Activated naive CD4-positive, alpha-beta T cell treated with anti-CD3 and anti-CD28 coated beads, Interleukin-2, amount 50 U/mL, for 72 hours (primary cell): Measurements from ENCODE around the gene ENO4. TPM values are rescaled to one million over a fixed set of nuclear protein-coding genes. Genes with fewer than 3 reads are reported as not detected.

Experiments used
- ATAC-seq, 2 donors: fragments of 150-1000 bp; cut with Tn5 transposase; 2 replicates each; pipeline ENCODE4 v1.10.0; 2021; ENCODE audit warnings: mild to moderate bottlenecking in 2 of 2, moderate library complexity in 2 of 2
- DNase-seq, 2 donors: peaks; one replicate each; pipeline ENCODE4 v3.0.0; 2021 to 2022; ENCODE audit warnings: low spot score in 2 of 2
- H3K27ac Mint-ChIP-seq, 2 donors: one replicate each; pipeline ENCODE4 v1.8.0; 2022; ENCODE audit warnings: mild to moderate bottlenecking in 2 of 2, mixed read lengths in 2 of 2
- H3K36me3 Mint-ChIP-seq, 2 donors: one replicate each; pipeline ENCODE4 v1.8.0; 2022; ENCODE audit warnings: mixed read lengths in 2 of 2
- H3K9me3 Mint-ChIP-seq, 2 donors: one replicate each; pipeline ENCODE4 v1.8.0; 2022; ENCODE audit warnings: mixed read lengths in 2 of 2
- total RNA-seq, 2 donors: library from RNA; stranded (reverse); gene quantifications; one replicate each; pipeline ENCODE4 v1.2.3, GENCODE V29; 2022

ENO4 gene
- total RNA-seq, 2 donors from 2014 or later, result not detected

DNA sequence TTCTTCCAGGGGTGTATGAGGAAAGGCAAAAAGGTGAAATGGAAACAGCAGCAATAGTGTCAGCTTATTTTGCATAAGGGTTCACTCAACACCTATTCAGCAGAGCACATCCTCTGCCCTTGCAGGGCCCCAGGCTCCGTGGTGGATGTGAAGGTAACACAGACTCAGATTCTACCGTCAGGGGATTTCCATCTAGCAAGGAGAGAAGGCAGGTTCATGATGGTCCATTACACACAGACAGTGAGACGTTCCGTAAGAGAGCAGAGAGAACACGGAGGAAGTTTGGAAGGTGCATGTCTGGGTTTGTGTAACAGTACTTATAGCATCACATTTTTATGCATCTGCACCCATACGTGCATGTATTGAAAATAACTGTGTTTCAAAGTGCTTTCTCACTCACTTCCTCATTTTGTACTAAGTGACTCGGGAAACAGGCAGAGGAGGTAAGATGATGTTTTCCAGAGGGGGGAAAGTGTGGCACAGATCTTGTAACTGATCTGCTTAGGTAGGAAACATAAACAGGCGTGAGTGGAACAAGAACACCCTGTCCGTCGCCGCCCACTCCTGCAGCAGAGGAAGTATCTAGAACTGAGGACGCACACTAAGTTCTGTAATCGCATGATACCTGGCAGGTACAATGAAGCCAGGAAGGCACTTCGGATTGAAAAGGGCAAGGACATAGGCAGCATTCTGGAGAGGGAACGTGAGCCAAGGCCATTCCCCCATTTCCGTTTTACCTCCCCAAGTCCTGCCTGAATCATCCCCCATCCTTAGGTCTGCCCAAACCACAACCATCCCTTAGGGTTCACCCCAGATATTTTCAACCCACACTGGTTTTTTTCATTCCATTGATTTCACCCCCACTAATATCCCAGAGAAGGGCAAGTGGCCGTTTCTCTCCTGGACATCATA is 1.0 kb upstream of the ENO4 start:
- no peaks in the 10 kb centered on the region for H3K9me3 Mint-ChIP-seq
- H3K27ac Mint-ChIP-seq, result no peak overlapping the region
- ATAC-seq (peak in 1 of 2 donors; percentile 88), DNase-seq (peak in 1 of 2 donors; percentile 23)
- peaks cover 0 to 19% of the 10 kb centered on the region in 2 donors for H3K36me3 Mint-ChIP-seq

DNA sequence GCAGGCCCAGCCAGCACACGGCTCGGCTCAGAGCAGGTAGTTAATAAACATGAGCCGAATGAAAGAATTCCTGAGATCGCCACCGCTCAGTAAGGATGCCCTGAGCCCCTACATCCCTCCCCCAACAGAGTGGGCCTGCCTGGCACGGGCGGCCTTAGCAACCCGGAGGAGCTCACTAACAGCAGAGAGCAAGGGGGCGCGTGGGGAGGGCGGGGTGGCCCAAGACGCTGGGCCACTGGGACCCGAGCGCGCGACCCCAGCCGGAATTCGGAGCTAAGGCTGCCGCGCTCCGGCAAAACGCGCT is 403 bp upstream of the ENO4 start:
- DNase-seq (no peak), ATAC-seq (no peak)
- H3K36me3 Mint-ChIP-seq, result peaks cover 0 to 19% of the 10 kb centered on the region in 2 donors
- H3K27ac Mint-ChIP-seq, result no peak overlapping the region
- no peaks in the 10 kb centered on the region for H3K9me3 Mint-ChIP-seq

DNA sequence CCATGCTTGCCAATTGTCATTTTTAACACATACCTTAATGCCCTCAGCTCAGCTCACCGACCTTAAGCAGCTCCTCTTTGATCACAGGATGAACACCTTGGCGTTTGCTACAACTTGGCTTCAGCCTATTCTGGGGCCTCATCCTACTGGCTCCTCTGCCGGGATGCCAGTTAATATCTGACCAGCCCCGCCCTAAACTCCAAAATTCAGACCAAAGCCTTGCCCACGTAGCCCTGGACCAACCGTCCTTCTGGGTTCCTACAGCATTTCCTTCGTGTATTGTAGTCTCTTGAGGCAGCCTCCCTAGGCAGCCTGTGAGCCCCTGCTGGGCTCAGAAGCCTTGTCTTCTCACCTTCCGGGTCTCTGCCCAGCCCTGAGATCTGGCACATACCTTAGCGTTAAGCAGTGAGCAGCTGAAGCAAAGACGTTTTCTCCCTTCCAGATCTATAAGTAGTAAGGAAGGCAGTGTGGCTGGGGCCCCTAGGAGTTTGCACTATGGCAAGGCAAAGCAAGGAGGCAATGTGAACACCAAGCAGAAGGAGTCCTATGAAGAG is 836 bp downstream of the ENO4 start:
- ATAC-seq, result no peak
- no peaks in the 10 kb centered on the region for H3K9me3 Mint-ChIP-seq
- no peak overlapping the region for H3K27ac Mint-ChIP-seq

DNA sequence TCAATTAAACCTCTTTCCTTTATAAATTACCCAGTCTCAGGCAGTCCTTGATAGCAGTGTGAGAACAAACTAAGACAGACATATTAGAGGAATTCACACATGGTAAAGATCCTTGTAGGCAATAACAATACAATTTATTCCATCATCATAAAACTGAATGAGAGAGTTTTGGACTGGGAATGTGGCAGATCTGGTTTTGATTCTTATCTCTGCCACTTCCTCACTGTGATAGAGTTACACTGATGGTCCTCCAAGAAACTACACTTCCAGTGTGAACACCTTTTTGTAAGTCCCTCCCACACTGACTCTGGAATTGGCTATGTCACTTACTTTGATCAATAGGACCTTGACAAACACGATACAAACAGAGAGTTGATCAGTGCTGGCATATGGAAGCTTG is 2.9 kb downstream of the ENO4 start:
- no peak for ATAC-seq
- Mint-ChIP-seq H3K9me3 (peaks cover 0 to 2% of the 10 kb centered on the region in 2 donors), H3K36me3 (peaks cover 0 to 14% of the 10 kb centered on the region in 2 donors), H3K27ac (no peak overlapping the region)
- no peak for DNase-seq

More for the DNA sequence above, 836 bp downstream of the ENO4 start:
- DNase-seq, result no peak
- peaks cover 0 to 19% of the 10 kb centered on the region in 2 donors for H3K36me3 Mint-ChIP-seq

DNA sequence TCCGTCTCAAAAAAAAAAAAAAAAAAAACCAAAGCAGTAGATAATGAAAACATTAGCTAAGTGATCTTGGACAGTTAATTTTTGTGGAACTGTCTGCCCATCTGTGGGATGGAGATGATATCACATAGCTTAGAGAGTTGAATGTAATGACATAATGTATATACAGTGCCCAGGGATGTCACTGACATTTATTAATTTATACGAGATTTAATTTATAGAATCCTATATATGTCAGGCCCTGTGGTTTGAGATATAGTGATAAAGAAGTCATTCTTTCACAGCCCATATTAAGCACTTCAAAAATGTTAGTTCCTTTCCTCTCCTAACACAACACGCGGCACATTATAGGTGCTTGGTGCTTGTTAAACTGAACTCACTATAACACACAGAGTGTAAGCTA is 4.0 kb downstream of the ENO4 start:
- H3K36me3 Mint-ChIP-seq, result peaks cover 0 to 5% of the 10 kb centered on the region in 2 donors
- no peak for DNase-seq

DNA sequence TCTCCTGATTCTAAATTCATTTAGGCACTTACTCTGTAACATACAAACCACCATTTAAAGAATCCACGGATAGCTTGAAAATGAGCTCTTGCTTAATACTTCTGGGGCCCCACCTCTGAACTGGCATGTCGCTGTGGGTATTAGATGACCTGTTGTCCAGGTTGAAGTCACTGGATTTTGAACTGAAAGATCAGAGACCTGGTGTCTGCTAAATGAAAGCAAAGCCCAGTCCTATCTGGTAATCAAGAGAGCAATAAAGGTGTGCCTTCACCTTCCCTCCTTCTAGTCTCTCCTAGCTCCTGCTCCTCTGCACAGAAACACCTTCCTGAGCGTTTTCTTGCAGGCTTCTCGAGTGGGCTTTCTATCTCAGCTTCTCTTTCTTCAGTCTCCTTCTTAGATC is 4.4 kb downstream of the ENO4 start:
- peaks cover 0 to 5% of the 10 kb centered on the region in 2 donors for H3K36me3 Mint-ChIP-seq
- no peak overlapping the region for H3K27ac Mint-ChIP-seq
- H3K9me3 Mint-ChIP-seq, result peaks cover 0 to 4% of the 10 kb centered on the region in 2 donors
- DNase-seq, result no peak
- ATAC-seq, result no peak

More for the DNA sequence above, 4.0 kb downstream of the ENO4 start:
- ATAC-seq, result no peak
- peaks cover 0 to 4% of the 10 kb centered on the region in 2 donors for H3K9me3 Mint-ChIP-seq
- no peak overlapping the region for H3K27ac Mint-ChIP-seq

DNA sequence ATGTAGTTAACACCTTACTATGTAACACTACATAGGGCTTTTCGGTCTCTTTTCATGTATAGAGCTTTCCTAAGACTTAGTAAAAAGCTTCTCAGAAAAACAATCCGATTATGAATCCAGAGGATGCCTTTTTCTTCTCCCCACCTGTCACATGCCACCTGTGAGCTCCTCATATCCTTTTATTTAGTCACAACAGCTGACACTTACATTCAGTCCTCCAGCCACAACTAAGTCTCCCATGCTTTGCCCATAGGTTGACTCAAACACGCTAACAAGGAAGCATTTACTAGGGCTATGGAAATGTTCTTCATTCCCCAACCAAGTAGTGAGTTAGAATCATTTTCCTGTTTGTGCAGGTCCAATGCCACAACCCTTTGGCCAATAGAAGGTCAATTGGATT is 7.9 kb downstream of the ENO4 start:
- Mint-ChIP-seq H3K9me3 (peaks cover 8 to 10% of the 10 kb centered on the region in 2 donors), H3K27ac (no peak overlapping the region), H3K36me3 (peaks cover 0 to 4% of the 10 kb centered on the region in 2 donors)
- ATAC-seq (no peak), DNase-seq (no peak)

DNA sequence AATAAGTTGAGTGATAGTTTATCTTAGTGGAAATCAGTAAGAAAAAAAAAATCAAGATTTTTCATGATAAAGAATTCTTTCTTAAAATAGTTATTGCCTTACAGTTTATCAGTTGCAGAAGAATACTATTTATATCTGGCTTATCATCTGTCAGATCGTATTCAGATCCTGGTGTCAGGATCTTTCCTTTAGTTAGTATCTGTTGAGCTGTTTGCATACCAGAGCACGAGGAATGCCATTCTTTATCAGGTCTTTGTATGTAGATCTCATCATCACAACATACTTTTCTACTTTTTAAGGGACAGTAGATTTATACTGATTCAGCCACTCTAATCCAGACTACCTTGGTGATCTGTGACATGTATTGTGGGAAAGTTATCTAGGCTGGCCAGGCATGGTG is 12.5 kb downstream of the ENO4 start:
- no peak for ATAC-seq
- Mint-ChIP-seq H3K36me3 (peaks cover 0 to 4% of the 10 kb centered on the region in 2 donors), H3K9me3 (peaks cover 8 to 10% of the 10 kb centered on the region in 2 donors), H3K27ac (no peak overlapping the region)
- DNase-seq, result no peak

DNA sequence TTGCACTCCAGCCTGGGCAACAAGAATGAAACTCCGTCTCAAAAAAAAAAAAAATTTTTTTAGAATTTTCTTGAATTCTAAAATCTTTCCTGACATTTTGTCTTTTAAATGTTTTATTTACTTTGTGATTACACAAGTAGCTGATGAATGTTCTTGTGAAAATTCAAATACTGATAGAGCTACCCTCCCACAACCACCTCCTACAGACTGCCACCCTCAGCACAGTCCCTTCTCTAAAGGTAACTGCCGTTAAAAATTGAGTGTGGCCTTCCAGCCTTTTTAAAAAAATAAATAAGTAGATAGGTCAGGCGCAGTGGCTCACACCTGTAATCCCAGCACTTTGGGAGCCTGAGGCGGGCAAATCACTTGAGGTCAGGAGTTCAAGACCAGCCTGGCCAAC is 15.1 kb downstream of the ENO4 start:
- no peak for DNase-seq
- Mint-ChIP-seq H3K36me3 (peaks cover 0 to 4% of the 10 kb centered on the region in 2 donors), H3K27ac (no peak overlapping the region), H3K9me3 (peaks cover 6 to 8% of the 10 kb centered on the region in 2 donors)
- ATAC-seq, result no peak

DNA sequence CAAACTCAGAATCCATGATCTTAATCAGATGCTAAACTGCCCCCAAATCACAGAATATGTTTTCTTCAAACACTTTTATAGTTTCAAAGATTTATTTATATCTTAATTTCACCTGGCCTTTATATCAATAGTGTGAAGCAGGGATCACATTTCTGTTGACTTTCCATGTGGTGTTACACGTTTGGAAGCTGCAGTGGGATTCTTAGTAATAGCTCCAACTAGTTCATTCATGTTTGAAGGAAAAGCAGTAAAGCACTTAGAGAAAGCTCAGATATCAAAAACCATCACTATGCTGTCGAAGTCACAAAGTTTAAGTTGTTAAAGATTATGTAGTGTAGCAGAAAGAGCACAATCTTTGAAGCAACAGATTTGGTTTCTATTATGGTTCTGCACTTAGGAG is 16.8 kb downstream of the ENO4 start:
- no peaks in the 10 kb centered on the region for H3K9me3 Mint-ChIP-seq
- ATAC-seq (no peak), DNase-seq (no peak)
- H3K27ac Mint-ChIP-seq, result no peak overlapping the region
- H3K36me3 Mint-ChIP-seq, result no peaks in the 10 kb centered on the region

DNA sequence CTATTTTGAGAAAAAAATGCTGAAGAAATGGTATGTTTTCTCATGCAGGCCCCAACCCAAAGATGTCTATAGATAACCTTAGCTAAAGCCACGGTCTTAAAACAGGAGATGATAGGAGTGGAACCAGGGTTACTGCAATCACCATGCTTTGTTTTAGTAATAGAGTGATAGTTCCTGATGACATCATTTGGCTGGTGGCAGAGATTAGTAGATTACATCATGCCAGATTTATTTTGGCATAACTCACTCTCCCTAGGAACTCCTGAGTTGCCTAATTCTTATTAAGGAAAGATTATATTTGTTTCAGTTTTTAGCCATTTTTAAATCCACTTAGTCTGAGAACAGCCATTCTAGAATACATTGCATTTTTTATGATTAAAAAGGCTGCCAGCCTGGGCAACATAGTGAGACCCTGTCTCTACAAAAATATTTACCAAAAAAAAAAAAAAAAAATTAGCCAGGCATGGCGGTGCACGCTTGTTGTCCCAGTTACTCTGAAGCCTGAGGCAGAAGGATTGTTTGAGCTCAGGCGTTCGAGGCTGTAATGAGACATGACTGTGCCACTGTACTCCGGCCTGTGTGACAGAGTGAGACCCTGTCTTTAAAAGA is 17.8 kb downstream of the ENO4 start:
- H3K27ac Mint-ChIP-seq, result no peak overlapping the region
- DNase-seq (no peak), ATAC-seq (no peak)
- no peaks in the 10 kb centered on the region for H3K36me3 Mint-ChIP-seq
- no peaks in the 10 kb centered on the region for H3K9me3 Mint-ChIP-seq

DNA sequence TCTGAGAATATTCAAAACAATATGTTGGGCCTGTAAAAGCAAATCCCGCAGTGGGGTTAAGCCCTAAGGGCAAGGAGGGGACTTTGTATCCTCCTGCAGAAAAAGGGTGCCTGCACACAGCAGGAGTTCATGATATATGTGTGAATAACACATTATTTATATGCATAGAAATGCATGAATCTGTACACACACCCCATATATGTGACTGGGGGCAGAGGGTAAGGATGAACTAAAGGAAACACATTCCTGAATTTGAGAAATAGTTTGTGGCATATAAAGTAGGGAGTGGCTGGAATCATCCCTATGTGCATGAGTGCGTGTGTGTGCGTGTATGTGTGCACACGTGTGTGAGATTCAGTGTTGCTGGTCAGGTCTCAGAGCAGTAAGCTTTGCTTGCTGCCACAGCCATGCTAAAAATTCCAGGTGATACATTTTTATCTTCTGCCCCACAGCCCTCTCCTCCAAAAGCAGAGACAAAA is 18.9 kb downstream of the ENO4 start:
- no peaks in the 10 kb centered on the region for H3K36me3 Mint-ChIP-seq
- H3K27ac Mint-ChIP-seq, result no peak overlapping the region
- DNase-seq, result no peak
- peaks cover 4 to 5% of the 10 kb centered on the region in 2 donors for H3K9me3 Mint-ChIP-seq
- no peak for ATAC-seq

DNA sequence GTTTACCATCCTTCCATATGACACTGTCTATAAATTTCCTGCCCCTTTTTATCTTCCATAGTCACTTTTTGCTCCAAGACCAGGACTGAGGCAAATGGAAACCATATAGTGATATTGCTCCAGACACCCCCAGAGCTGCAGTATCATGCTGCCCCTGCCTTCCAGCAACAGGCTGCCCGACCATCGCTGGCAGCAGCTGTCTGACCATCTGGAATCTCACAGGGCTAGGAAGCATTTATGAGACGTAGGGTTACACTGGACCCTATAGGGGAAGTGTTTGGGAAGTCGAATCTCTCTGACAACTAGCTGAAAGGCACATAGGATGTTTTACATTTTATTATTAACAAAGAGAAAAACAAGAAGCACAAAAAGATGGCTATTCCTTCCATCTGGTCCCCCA is 19.4 kb downstream of the ENO4 start:
- ATAC-seq (no peak), DNase-seq (no peak)
- Mint-ChIP-seq H3K9me3 (peaks cover 4 to 5% of the 10 kb centered on the region in 2 donors), H3K36me3 (no peaks in the 10 kb centered on the region), H3K27ac (no peak overlapping the region)

DNA sequence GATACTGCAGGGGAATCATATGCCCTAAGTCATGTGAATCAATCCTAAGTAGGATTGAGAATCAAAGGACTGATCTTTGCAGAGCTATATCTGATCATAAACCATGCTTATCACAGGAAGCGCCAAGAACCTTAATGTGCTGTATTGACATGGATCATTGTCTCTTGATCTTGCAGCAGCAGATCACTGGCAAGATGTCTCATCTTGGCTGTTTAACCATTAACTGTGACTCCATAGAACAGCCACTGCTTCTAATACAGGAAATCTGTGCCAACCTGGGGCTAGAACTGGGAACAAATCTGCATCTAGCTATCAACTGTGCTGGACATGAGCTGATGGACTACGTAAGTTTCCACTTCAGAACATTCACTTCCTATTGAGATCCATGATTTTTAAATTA is 21.6 kb downstream of the ENO4 start:
- Mint-ChIP-seq H3K36me3 (no peaks in the 10 kb centered on the region), H3K27ac (no peak overlapping the region), H3K9me3 (peaks cover 5% of the 10 kb centered on the region in 2 donors)
- no peak for DNase-seq
- ATAC-seq, result no peak

DNA sequence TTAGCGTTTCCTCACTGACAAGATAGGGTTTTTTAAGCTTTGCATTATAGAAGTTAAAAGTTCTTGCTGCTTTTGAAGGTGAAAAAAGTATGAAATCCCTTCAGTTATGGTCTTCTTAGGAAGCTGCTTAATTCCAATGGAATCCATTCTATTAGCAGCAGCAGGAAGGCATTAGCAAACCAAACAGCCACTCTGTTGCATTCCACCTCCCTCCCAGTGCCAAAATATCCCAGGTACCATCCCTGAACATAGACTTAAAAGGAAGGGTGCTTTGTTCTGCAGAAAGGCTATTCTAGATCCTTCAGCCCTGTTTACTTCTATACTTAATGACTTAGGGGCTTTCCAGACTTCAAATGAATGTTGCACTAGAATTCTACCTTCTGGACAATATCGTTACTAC is 23.8 kb downstream of the ENO4 start:
- ATAC-seq, result no peak
- Mint-ChIP-seq H3K36me3 (no peaks in the 10 kb centered on the region), H3K9me3 (peaks cover 5 to 7% of the 10 kb centered on the region in 2 donors), H3K27ac (no peak overlapping the region)
- DNase-seq, result no peak

DNA sequence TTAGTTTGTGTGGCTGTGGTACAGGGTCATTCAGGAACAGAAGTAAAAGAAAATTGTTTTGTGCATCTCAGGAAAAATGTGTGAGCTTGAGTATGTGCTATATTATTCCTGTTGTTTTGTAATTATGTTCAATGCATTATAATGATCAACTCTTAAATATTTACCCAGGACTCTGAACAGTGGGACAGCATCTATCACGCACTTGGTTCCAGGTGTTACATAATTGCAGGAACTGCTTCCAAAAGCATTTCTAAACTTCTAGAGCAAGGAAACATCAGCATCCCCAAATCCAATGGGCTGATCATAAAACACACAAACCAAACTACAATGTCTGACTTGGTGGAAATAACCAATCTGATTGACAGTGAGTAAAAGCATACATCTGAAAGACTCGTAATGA is 26.6 kb downstream of the ENO4 start:
- no peak overlapping the region for H3K27ac Mint-ChIP-seq

DNA sequence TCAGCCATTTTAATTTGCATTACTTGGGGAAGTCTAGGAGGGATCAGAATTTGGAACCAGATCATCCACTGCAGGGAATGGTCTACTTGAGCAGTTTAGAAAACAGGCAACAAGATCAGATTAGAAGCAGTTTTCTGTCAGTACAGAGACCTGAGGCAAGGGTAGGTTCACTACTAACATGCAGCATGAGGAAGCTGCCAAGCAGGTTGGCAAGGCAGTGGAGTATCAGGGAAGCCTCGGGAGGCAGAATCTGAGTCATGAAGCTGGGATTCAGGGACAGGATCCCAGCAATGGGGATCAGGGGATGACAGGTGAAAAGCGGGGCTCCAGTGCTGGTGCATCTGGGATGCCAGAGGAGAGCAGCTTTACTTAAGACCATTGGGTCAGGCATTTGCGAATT is 28.1 kb downstream of the ENO4 start:
- no peak for DNase-seq
- no peak for ATAC-seq
- H3K9me3 Mint-ChIP-seq, result peaks cover 2 to 5% of the 10 kb centered on the region in 2 donors
- H3K36me3 Mint-ChIP-seq, result no peaks in the 10 kb centered on the region
- H3K27ac Mint-ChIP-seq, result no peak overlapping the region

More for the DNA sequence above, 26.6 kb downstream of the ENO4 start:
- ATAC-seq (no peak), DNase-seq (no peak)
- Mint-ChIP-seq H3K36me3 (no peaks in the 10 kb centered on the region), H3K9me3 (peaks cover 5 to 7% of the 10 kb centered on the region in 2 donors)
